ENCODE results near the gene SZT2.

The SZT2 gene

DNA sequence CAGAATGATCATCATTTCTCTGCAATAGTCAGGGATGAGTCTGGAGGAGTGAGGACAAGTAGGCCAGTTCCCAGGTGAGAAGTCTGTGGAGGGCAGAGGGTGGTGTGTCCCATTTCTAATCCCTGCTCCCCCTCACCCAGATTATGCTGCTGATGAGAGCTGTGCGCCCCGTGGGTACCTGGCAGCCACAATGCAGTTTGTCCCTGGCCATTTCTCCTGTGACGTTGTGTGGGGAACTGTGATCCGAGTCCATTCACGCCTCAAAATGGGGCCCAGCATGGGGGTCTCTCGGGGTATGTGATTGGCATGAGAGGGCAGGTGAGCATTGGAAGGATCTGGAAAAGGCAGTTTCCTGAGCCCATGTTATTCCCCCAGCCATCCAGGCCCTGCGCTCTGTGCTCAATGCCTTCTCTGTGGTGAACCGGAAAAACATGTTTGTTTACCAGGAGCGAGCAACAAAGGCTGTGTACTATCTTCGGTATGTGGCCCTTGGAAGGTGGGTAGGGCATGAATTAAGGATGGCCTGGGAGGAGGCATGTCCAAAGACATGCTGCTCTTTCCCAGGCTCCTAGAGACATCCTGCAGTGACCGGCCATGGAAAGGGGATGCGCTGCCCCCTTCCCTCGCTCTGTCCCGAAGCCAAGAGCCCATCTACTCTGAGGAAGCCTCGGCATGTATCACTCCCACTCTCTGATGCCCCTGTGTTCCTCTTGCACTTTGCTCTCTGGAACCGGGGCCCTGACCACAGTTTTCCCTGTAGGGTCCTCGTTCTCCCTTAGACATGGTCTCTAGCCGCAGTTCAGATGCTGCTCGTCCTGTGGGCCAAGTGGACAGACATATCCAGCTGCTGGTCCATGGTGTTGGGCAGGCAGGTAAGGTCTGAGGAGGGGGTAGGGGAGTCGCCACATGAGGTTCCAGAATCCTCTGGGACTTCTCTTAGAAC, 47.6 kb downstream of the SZT2 start:
- no peak for DNase-seq (ENCODE audit: low read depth)
- TF ChIP-seq, protein P1, sequence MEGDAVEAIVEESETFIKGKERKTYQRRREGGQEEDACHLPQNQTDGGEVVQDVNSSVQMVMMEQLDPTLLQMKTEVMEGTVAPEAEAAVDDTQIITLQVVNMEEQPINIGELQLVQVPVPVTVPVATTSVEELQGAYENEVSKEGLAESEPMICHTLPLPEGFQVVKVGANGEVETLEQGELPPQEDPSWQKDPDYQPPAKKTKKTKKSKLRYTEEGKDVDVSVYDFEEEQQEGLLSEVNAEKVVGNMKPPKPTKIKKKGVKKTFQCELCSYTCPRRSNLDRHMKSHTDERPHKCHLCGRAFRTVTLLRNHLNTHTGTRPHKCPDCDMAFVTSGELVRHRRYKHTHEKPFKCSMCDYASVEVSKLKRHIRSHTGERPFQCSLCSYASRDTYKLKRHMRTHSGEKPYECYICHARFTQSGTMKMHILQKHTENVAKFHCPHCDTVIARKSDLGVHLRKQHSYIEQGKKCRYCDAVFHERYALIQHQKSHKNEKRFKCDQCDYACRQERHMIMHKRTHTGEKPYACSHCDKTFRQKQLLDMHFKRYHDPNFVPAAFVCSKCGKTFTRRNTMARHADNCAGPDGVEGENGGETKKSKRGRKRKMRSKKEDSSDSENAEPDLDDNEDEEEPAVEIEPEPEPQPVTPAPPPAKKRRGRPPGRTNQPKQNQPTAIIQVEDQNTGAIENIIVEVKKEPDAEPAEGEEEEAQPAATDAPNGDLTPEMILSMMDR (conservative IDR thresholded peaks at IDR 0.05; ENCODE audit: low read depth, low read length): no peak
- no peak overlapping the region for H3K4me3 ChIP-seq (ENCODE audit: low read length)

DNA sequence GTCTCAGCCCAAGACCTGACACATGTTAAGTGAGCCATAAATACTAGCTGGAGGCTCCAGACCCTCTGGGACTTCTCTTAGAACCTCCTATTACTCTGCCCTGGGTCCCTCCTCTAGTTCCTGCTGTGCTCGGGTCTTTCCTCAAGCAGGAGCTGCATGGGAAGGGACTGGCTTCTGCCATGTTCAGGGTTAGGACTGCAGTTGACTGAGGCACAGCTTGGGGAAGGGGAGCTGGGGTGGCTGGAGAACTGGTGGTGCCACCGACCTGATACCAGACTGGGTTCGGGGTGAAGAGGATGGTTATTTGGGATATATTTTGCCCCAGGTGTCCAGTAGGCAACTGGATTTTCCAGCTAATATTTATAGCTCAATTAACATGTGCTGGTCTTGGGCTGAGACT, 48.3 kb downstream of the SZT2 start:
- TF ChIP-seq, protein P1 (conservative IDR thresholded peaks at IDR 0.05; ENCODE audit: low read depth, low read length): no peak
- H3K4me3 ChIP-seq (ENCODE audit: low read length): no peak overlapping the region
- no peak for DNase-seq (ENCODE audit: low read depth)

DNA sequence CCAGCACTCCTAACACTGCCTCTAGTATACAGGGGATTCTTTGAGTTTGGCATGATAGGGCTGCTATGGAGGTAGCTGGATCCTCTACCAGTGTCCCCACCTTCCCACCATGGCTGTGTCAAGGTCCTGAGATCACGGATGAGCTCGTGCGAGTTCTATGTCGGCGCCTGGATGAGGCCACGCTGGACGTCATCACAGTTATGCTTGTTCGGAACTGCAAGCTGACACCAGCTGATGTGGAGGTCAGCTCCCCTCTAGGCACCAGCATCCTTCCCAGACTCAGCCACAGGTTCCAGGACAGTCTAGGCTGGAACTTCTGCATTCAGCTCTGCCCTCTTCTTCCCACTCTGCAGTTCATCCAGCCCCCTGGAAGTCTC, 48.9 kb downstream of the SZT2 start:
- DNase-seq (ENCODE audit: low read depth): no peak

DNA sequence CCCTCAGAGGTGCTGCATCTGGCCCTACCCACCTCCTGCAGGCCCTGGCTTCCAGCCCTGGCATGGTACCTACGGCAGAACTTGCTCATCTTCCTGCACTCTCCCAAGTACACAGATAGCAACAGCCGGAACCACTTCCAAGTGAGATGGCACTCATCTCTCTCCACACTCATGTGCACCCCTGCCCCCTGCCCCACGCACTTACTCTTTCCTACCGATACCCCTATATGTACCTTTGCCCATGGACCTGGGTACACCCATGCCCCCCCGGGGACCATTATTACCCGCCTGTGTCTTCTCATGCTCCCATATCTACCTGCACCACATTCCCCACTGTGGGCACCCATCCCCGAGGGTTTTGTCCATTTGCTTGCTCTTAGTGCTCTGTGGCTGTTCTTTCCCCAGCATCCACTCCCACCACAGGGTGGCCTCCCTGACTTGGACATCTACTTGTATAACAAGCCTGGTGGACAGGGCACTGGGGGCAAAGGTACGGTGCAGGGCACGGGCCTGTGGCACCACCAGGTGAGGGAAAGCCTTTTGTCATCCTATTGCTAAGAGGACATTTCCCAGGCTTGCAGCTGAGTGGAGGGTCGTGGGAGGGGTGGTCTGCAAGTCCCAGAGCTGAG, 49.4 kb downstream of the SZT2 start:
- H3K4me3 ChIP-seq (ENCODE audit: low read length): no peak overlapping the region
- DNase-seq (ENCODE audit: low read depth): no peak
- TF ChIP-seq, protein P1 (conservative IDR thresholded peaks at IDR 0.05; ENCODE audit: low read depth, low read length): no peak

More for the DNA sequence above, 48.9 kb downstream of the SZT2 start:
- TF ChIP-seq, protein P1 (conservative IDR thresholded peaks at IDR 0.05; ENCODE audit: low read depth, low read length): no peak
- no peak overlapping the region for H3K4me3 ChIP-seq (ENCODE audit: low read length)

DNA sequence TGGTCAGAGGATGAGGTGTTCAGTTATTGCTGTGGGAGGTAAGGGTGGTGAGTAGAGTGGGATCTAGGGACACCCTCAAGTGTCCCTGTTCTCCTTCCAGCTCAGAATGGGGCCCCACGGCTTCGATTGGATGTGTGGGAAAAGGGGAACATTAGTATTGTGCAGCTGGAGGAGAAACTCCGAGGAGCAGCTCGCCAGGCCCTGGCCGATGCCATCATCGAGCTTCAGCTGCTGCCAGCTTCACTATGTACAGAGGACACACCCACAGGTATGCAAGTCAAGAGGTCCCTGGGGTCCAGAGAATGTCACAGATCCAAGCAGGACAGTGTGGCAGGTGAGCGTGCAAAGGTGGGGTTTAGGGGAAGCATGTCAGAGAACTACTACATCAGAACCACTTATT, 50.1 kb downstream of the SZT2 start:
- TF ChIP-seq, protein P1 (conservative IDR thresholded peaks at IDR 0.05; ENCODE audit: low read depth, low read length): no peak
- no peak for DNase-seq (ENCODE audit: low read depth)
- no peak overlapping the region for H3K4me3 ChIP-seq (ENCODE audit: low read length)

DNA sequence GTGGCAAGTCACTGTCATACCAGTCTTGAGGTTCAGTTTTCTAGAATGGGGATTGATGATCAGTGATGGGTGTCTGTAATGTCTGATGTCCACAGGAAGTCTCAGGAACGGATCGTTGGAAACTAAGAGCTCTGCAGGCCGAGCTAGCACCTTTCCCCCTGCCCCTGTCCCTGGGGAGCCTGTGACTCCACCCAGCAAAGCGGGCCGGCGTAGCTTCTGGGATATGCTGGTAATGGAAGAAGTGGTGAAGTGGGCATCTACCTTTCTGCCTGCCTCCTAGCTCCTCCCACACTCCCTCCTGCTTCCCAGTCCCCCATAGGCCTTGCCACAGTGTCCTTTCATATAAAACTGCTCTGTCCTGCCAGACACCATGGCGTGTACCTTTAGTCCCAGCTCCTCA, 50.7 kb downstream of the SZT2 start:
- TF ChIP-seq, protein P1 (conservative IDR thresholded peaks at IDR 0.05; ENCODE audit: low read depth, low read length): no peak
- H3K4me3 ChIP-seq (ENCODE audit: low read length): no peak overlapping the region
- DNase-seq (ENCODE audit: low read depth): no peak

Measured in retinal pigment epithelial cell (primary cell).